Ascending aorta (tissue), 2 donors: ENCODE results near the gene ESF1. TPM values are rescaled to one million over a fixed set of nuclear protein-coding genes. Genes with fewer than 3 reads are reported as not detected.

Source experiments
- DNase-seq, 2 donors: peaks; one replicate each; pipeline ENCODE4 v3.0.0-alpha.2; 2019; ENCODE audit warnings: low spot score in 2 of 2
- H3K27ac ChIP-seq, 2 donors: fragments of 200-600 bp; sonication (generic); one replicate each; pipeline ENCODE4 v1.5.1; 2016 to 2017; ENCODE audit warnings: mild to moderate bottlenecking in 1 of 2
- H3K27me3 ChIP-seq: fragments of 200-600 bp; sonication (generic); one replicate; pipeline ENCODE4 v1.5.1; 2017
- H3K36me3 ChIP-seq, 2 donors: fragments of 200-600 bp; sonication (generic); one replicate each; pipeline ENCODE4 v1.5.1; 2016
- H3K4me1 ChIP-seq, 2 donors: fragments of 200-600 bp; sonication (generic); one replicate each; pipeline ENCODE4 v1.5.1; 2016 to 2017; ENCODE audit warnings: mild to moderate bottlenecking in 1 of 2
- H3K4me3 ChIP-seq, 2 donors: fragments of 200-600 bp; sonication (generic); one replicate each; pipeline ENCODE4 v1.5.1; 2016 to 2017; ENCODE audit warnings: mild to moderate bottlenecking in 1 of 2
- H3K9me3 ChIP-seq, 2 donors: fragments of 200-600 bp; sonication (generic); one replicate each; pipeline ENCODE4 v1.5.1; 2016
- intact Hi-C: fragments of 100-400 bp; cut with DNase I; formaldehyde crosslinking; loops from one replicate; pipeline ENCODE4 v1.15.1; 2023
- total RNA-seq: library from RNA; depleted of rRNA; stranded (reverse); fragments of >200 nt; gene quantifications from one replicate; pipeline ENCODE4 v1.1.0, GENCODE V29; 2016
- TF ChIP-seq, protein P1 (sequence below), 3 experiments: fragments of 200-600 bp in 2 of 3; fragments of 450-650 bp in 1 of 3; sonication (generic) in 2 of 3; IDR thresholded peaks; one replicate each; pipeline ENCODE4 v1.5.1; 2016 to 2019; ENCODE audit warnings: antibody characterized with exemption in 3 of 3, mild to moderate bottlenecking in 1 of 3, moderate library complexity in 1 of 3

The ESF1 gene
- total RNA-seq, 1 donor from 2014 or later = 5.7 TPM

DNA sequence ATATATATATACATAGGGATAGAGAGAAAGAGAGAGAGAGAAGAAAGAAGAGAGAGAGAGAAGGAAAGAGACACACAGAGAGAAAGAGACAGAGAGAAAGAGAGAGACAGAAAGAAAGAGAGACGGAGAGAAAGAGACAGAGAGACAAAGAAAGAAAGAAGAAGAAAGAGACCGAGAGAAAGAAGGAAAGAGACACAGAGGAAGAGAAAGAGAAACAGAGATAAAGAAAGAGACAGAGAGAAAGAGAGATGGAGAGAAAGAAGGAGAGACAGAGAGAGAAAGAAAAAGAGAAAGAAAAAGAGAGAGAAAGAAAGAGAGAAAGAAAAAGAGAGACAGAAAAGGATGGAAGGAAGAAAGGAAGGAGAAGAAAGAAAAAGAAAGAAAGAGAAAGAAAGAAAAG, 99.1 kb downstream of the ESF1 start:
- Histone ChIP-seq H3K9me3 (no peaks in the 10 kb centered on the region), H3K4me1 (peaks cover 0 to 7% of the 10 kb centered on the region in 2 donors), H3K36me3 (no peaks in the 10 kb centered on the region), H3K27me3 (no peaks in the 10 kb centered on the region), H3K4me3 (no peak overlapping the region), H3K27ac (no peak overlapping the region)
- no peak for DNase-seq
- intact Hi-C loops = loop anchor here (5.0 kb wide), 1 partner anchor 52 kb away; no protein-coding TSS in a partner anchor
- TF ChIP-seq, protein P1, sequence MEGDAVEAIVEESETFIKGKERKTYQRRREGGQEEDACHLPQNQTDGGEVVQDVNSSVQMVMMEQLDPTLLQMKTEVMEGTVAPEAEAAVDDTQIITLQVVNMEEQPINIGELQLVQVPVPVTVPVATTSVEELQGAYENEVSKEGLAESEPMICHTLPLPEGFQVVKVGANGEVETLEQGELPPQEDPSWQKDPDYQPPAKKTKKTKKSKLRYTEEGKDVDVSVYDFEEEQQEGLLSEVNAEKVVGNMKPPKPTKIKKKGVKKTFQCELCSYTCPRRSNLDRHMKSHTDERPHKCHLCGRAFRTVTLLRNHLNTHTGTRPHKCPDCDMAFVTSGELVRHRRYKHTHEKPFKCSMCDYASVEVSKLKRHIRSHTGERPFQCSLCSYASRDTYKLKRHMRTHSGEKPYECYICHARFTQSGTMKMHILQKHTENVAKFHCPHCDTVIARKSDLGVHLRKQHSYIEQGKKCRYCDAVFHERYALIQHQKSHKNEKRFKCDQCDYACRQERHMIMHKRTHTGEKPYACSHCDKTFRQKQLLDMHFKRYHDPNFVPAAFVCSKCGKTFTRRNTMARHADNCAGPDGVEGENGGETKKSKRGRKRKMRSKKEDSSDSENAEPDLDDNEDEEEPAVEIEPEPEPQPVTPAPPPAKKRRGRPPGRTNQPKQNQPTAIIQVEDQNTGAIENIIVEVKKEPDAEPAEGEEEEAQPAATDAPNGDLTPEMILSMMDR (IDR thresholded peaks at IDR 0.05) = no peak

DNA sequence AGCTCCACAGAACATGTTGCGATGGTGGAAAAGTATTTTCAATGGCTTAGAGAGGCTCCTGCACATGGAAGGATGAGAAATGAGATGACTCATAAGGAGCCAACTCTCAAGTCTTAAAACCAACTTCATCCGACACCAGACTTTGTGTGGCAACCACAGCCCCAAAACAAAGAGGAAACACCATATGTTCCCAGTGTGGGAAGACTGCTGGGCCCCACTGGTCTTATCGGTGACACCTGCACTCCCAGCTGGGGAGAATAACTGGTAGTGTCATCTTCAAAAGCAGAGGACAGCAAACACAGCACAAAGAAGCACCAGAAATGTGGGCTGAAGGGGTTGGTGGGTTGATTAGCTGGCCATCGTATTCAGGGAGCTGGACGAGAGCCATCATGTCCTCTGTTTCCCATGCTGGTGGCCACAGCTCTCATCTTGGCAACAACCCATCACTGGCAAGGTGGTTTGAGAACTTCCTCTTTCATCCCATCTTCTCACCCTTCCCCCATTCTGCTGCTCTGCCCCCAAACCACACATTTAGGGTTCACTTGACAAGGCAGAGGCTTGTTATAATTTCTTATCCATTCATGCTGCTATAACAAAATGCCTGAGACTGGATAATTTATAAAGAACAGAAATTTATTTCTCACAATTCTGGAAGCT, 100.0 kb downstream of the ESF1 start:
- Histone ChIP-seq H3K4me3 (no peak overlapping the region), H3K9me3 (no peaks in the 10 kb centered on the region), H3K27me3 (no peaks in the 10 kb centered on the region), H3K36me3 (no peaks in the 10 kb centered on the region), H3K4me1 (peaks cover 0 to 7% of the 10 kb centered on the region in 2 donors), H3K27ac (no peak overlapping the region)
- intact Hi-C loops = loop anchor here (5.0 kb wide), 1 partner anchor 53 kb away; no protein-coding TSS in a partner anchor
- DNase-seq = no peak
- TF ChIP-seq, protein P1 (IDR thresholded peaks at IDR 0.05) = no peak

DNA sequence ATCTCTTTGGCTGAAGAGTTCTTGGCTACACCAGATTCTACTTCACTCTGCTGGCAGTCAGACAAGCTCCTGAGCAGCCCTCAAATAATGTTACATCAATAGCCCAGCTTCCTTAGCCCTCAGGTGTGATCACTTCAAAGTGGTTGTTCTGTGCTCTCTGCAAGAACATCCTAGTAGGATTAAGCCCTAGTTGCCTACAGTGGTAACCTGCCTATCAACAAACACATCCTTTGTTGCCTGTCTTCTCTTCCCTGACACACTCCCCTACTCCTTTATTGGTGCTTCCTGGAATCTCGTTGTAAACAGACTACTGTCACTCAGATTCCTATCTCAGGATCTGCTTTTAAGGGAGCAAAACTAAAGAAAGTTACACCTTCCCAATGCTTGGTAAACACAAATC, 100.9 kb downstream of the ESF1 start:
- H3K9me3 ChIP-seq = no peaks in the 10 kb centered on the region
- intact Hi-C loops = no loop called here
- H3K27me3 ChIP-seq = no peaks in the 10 kb centered on the region
- DNase-seq = no peak
- no peak overlapping the region for H3K27ac ChIP-seq
- peaks cover 0 to 7% of the 10 kb centered on the region in 2 donors for H3K4me1 ChIP-seq
- H3K4me3 ChIP-seq = no peak overlapping the region
- TF ChIP-seq, protein P1 (IDR thresholded peaks at IDR 0.05) = no peak
- no peaks in the 10 kb centered on the region for H3K36me3 ChIP-seq

DNA sequence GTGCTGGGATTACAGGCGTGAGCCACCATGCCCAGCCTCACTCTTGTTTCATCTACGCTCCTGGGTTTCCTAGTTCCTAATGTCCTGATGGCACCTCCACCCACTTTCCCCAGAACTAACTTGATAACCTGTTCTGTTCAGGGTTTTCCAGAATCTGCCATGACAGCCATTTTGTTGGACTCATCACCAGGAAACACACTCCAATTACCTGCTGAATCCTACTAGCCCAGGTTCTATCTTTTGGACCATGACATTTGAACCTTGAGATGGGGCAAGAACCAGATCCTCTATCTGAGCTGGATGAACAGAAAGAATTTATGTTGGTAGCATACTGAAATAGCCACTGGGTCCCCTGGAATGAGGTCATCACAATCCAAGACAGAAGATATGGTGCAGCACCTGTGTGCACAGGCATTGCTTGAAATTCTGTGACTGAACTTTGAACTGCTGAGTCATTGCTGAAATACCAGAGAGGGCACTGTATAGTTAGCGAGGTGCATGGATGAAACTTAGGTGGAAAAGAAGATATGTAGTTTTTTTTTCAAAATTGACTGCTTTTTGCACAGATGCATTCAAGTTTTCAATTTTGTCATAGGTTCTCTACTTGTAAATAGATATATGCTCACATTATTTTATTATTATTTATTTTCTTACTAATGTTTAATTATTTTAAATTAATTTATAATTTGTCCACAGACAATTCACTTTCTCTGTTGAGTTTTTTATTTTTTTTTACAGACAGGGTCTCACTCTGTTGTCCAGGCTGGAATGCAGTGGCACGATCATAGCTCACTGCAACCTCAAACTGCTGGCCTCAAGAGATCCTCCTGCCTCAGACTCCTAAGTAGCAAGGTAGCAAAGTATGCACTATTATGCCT, 103.2 kb downstream of the ESF1 start:
- Histone ChIP-seq H3K9me3 (no peaks in the 10 kb centered on the region), H3K27ac (no peak overlapping the region), H3K4me3 (no peak overlapping the region), H3K27me3 (no peaks in the 10 kb centered on the region), H3K36me3 (no peaks in the 10 kb centered on the region), H3K4me1 (no peaks in the 10 kb centered on the region)
- intact Hi-C loops = no loop called here
- DNase-seq = no peak
- TF ChIP-seq, protein P1 (IDR thresholded peaks at IDR 0.05) = no peak

DNA sequence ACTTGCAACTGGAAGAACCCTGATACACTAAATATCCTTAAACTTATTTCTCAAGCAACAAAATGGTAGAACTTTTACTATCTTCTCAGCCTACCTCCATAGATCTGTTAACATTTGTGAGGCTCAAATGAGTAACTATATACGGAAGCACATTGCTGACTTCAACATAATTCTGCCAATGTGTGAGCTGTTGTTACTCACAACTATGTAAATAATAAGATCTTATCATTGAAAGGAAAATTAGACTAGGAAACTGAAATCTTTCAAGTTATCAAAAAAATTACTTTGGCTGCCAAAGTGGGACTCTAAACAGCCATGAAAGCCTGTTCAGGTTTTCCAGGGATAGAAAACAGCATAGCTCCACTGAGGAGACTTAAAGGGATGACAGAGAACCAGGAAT, 105.8 kb downstream of the ESF1 start:
- TF ChIP-seq, protein P1 (IDR thresholded peaks at IDR 0.05) = no peak
- Histone ChIP-seq H3K36me3 (no peaks in the 10 kb centered on the region), H3K4me3 (no peak overlapping the region), H3K9me3 (no peaks in the 10 kb centered on the region), H3K27ac (no peak overlapping the region), H3K27me3 (no peaks in the 10 kb centered on the region), H3K4me1 (no peaks in the 10 kb centered on the region)
- no peak for DNase-seq
- intact Hi-C loops = loop anchor here (10.0 kb wide), 1 partner anchor 64 kb away; no protein-coding TSS in a partner anchor
